HepG2 (cell line): ENCODE data around the gene PPM1H. TPM values are rescaled to one million over a fixed set of nuclear protein-coding genes. Genes with fewer than 3 reads are reported as not detected.

Experiments used
- ATAC-seq: fragments of 200-7000 bp; cut with Tn5 transposase; 3 replicates; pipeline ENCODE4 v1.9.1; 2020; ENCODE audit warnings: mild to moderate bottlenecking, moderate library complexity
- BruUV-seq: library from RNA; stranded (reverse); fragments of 400-500 nt; replicated peaks from 2 replicates; lab custom pipeline; 2021; lab: Mats Ljungman, UMichigan
- CTCF ChIA-PET: fragments of 300-600 bp; formaldehyde crosslinking; extraction: SDS; loops from one replicate; lab custom pipeline; 2021; ENCODE audit warnings: low total read pairs, inconsistent platforms, low intra/inter-chr PET ratio; lab: Yijun Ruan, JAX
- POLR2A ChIA-PET: fragments of 350-600 bp; sonication (Branson Sonifier 250); formaldehyde crosslinking; loops from one replicate; lab custom pipeline; 2020; ENCODE audit warnings: antibody characterized with exemption, inconsistent platforms; lab: Yijun Ruan, JAX
- DNase-seq: peaks from one replicate; pipeline ENCODE4 v3.0.0-alpha.2; 2015; ENCODE audit warnings: low spot score
- FAIRE-seq: peaks from 3 replicates; lab custom pipeline; 2011; peaks lifted over from hg19 to GRCh38; lab: Jason Lieb, UNC
- H2AFZ ChIP-seq: one replicate; pipeline ENCODE4 v1.6.1; 2011; ENCODE audit warnings: low read length, inconsistent platforms
- H3K27ac ChIP-seq: fragments of 300-600 bp; 3 replicates; pipeline ENCODE4 v1.8.0; 2011; ENCODE audit warnings: mixed run types, mild to moderate bottlenecking, mixed read lengths, low read length, inconsistent platforms; ENCODE audit not compliant: insufficient read depth; ENCODE audit errors: extremely low read length
- H3K27me3 ChIP-seq, 2 experiments: fragments of 200-600 bp in 1 of 2; 2 replicates in 1 of 2; 3 replicates in 1 of 2; pipeline versions ENCODE4 v1.6.0 to v1.8.0; 2011; ENCODE audit warnings: low read length in 2 of 2, mild to moderate bottlenecking in 2 of 2, moderate library complexity in 2 of 2, inconsistent platforms in 1 of 2; ENCODE audit not compliant: insufficient read depth in 2 of 2, control insufficient read depth in 1 of 2
- H3K36me3 ChIP-seq, 2 experiments: fragments of 200-600 bp in 1 of 2; replicated peaks in 1 of 2; 2 replicates in 1 of 2; 3 replicates in 1 of 2; pipeline versions ENCODE4 v1.5.1 to v1.8.0; 2011; ENCODE audit warnings: low read length in 2 of 2, inconsistent platforms in 1 of 2; ENCODE audit not compliant: insufficient read depth in 2 of 2, control insufficient read depth in 1 of 2
- H3K4me1 ChIP-seq: 2 replicates; pipeline ENCODE4 v1.5.1; 2012; ENCODE audit warnings: low read length, inconsistent platforms; ENCODE audit not compliant: insufficient read depth
- H3K4me2 ChIP-seq: 2 replicates; pipeline ENCODE4 v1.6.0; 2011; ENCODE audit warnings: low read depth, low read length, inconsistent platforms
- H3K4me3 ChIP-seq, 3 experiments: fragments of 200-600 bp in 1 of 3; sonication (generic), shearing (Covaris generic) in 1 of 3; replicated peaks in 1 of 3; 2 replicates each; pipeline ENCODE4 v1.5.1; 2011 to 2016; ENCODE audit warnings: low read length in 3 of 3, inconsistent platforms in 2 of 3, low read depth in 2 of 3, mild to moderate bottlenecking in 2 of 3, control low read depth in 1 of 3, mixed read lengths in 1 of 3; ENCODE audit not compliant: insufficient read depth in 1 of 3
- H3K79me2 ChIP-seq: one replicate; pipeline ENCODE4 v1.6.1; 2011; ENCODE audit warnings: low read length, inconsistent platforms; ENCODE audit not compliant: insufficient read depth
- H3K9ac ChIP-seq: 2 replicates; pipeline ENCODE4 v1.6.0; 2011; ENCODE audit warnings: mild to moderate bottlenecking, low read depth, low read length, inconsistent platforms; ENCODE audit not compliant: insufficient read depth
- H3K9me3 ChIP-seq: 2 replicates; pipeline ENCODE4 v1.5.1; 2012; ENCODE audit warnings: mild to moderate bottlenecking, low read length
- H4K20me1 ChIP-seq: 2 replicates; pipeline ENCODE4 v1.6.0; 2011; ENCODE audit warnings: inconsistent platforms, mild to moderate bottlenecking, low read length, moderate library complexity; ENCODE audit not compliant: insufficient read depth
- ADNP ChIP-seq: sonication (generic); formaldehyde crosslinking; IDR thresholded peaks from 2 replicates; pipeline ENCODE4 v1.4.0; 2020; ENCODE audit warnings: missing genetic modification reagents
- ETV6 ChIP-seq: sonication (generic); formaldehyde crosslinking; conservative IDR thresholded peaks from 2 replicates; pipeline ENCODE4 v1.4.0; 2020; ENCODE audit warnings: missing genetic modification reagents
- FOXO4 ChIP-seq: sonication (generic); formaldehyde crosslinking; conservative IDR thresholded peaks from 2 replicates; pipeline ENCODE4 v1.8.1; 2023; ENCODE audit warnings: missing genetic modification reagents
- HNF1B ChIP-seq: sonication (generic); formaldehyde crosslinking; IDR thresholded peaks from 2 replicates; pipeline ENCODE4 v1.5.1; 2020; ENCODE audit warnings: mild to moderate bottlenecking, moderate library complexity, missing genetic modification reagents
- KAT8 ChIP-seq: IDR thresholded peaks from 2 replicates; pipeline ENCODE4 v1.6.1; 2016; ENCODE audit warnings: missing genetic modification reagents, missing compliant biosample characterization
- NFIC ChIP-seq: IDR thresholded peaks from 2 replicates; pipeline ENCODE4 v1.6.1; 2012; ENCODE audit warnings: mild to moderate bottlenecking, low read length, inconsistent platforms
- SMARCE1 ChIP-seq: fragments of 450-650 bp; IDR thresholded peaks from 2 replicates; pipeline ENCODE4 v1.6.1; 2017; ENCODE audit warnings: borderline replicate concordance
- SUZ12 ChIP-seq: fragments of 150-350 bp; IDR thresholded peaks from 2 replicates; pipeline ENCODE4 v1.6.1; 2014; ENCODE audit warnings: low read depth, low read length
- TAF15 ChIP-seq: fragments of 200-400 bp; formaldehyde crosslinking; IDR thresholded peaks from one replicate; pipeline ENCODE4 v1.6.1; 2018; ENCODE audit warnings: mild to moderate bottlenecking, low read depth, low read length; ENCODE audit not compliant: poor library complexity, severe bottlenecking
- THAP9 ChIP-seq: sonication (generic); formaldehyde crosslinking; IDR thresholded peaks from 2 replicates; pipeline ENCODE4; 2020; ENCODE audit warnings: missing genetic modification reagents, mild to moderate bottlenecking, borderline replicate concordance
- ZFYVE20 ChIP-seq: sonication (generic); formaldehyde crosslinking; IDR thresholded peaks from 2 replicates; pipeline ENCODE4 v1.8.0; 2023; ENCODE audit warnings: low read depth, mild to moderate bottlenecking, moderate library complexity, missing genetic modification reagents, borderline replicate concordance
- ZNF225 ChIP-seq: sonication (generic); formaldehyde crosslinking; IDR thresholded peaks from 2 replicates; pipeline ENCODE4 v1.4.0; 2020; ENCODE audit warnings: mild to moderate bottlenecking, missing genetic modification reagents
- ZNF382 ChIP-seq: sonication (generic); formaldehyde crosslinking; IDR thresholded peaks from 2 replicates; pipeline ENCODE4 v1.5.0; 2020; ENCODE audit warnings: missing genetic modification reagents, mild to moderate bottlenecking, borderline replicate concordance
- ZNF703 ChIP-seq: sonication (generic); formaldehyde crosslinking; IDR thresholded peaks from 2 replicates; pipeline ENCODE4 v1.5.1; 2020; ENCODE audit warnings: missing genetic modification reagents, mild to moderate bottlenecking, moderate library complexity, borderline replicate concordance
- ZNF749 ChIP-seq: sonication (generic); formaldehyde crosslinking; IDR thresholded peaks from 2 replicates; pipeline ENCODE4 v1.8.0; 2022; ENCODE audit warnings: mild to moderate bottlenecking, missing genetic modification reagents, moderate library complexity, borderline replicate concordance
- ZSCAN21 ChIP-seq: sonication (generic); formaldehyde crosslinking; IDR thresholded peaks from 2 replicates; pipeline ENCODE4 v1.8.0; 2022; ENCODE audit warnings: mild to moderate bottlenecking, missing genetic modification reagents, moderate library complexity, borderline replicate concordance
- ZSCAN30 ChIP-seq: sonication (generic); formaldehyde crosslinking; IDR thresholded peaks from 2 replicates; pipeline ENCODE4 v1.5.0; 2020; ENCODE audit warnings: mild to moderate bottlenecking, missing genetic modification reagents
- WGBS: methylation state at CpG from one replicate; pipeline ENCODE4 v1.1.6; 2017; ENCODE audit warnings: low lambda C conversion rate; 5-methylcytosine and 5-hydroxymethylcytosine counted together
- in situ Hi-C: cut with HindIII; loops from 2 replicates; pipeline ENCODE4 v1.10.0; 2017; ENCODE audit warnings: low pct_unique_long_range_greater_than_20kb; ENCODE audit not compliant: extremely low pct_ligation_motif_present
- intact Hi-C: fragments of 100-400 bp; cut with micrococcal nuclease; formaldehyde crosslinking; loops from one replicate; pipeline ENCODE4 v1.10.0; 2022; ENCODE audit not compliant: unreplicated experiment
- polyA plus RNA-seq, 8 experiments: library from polyadenylated mRNA; depleted of rRNA in 3 of 8; stranded (reverse) in 7 of 8; unstranded in 1 of 8; fragments of >200 nt; fragmentation: Illumina TruSeq in 4 of 8; extraction: Trizol in 4 of 8; gene quantifications; 2 replicates each; pipeline versions ENCODE4 v1.2.1 to v1.2.3, GENCODE V29; 2011 to 2016; ENCODE audit warnings: low read depth in 4 of 8, missing spikeins in 1 of 8, mixed read lengths in 1 of 8; ENCODE audit not compliant: insufficient read depth in 1 of 8
- total RNA-seq, 5 experiments: library from RNA; depleted of rRNA; stranded (reverse); fragments of >200 nt; fragmentation: Illumina TruSeq; extraction: Trizol; gene quantifications; 2 replicates each; pipeline ENCODE4 v1.2.3, GENCODE V29; 2016; ENCODE audit warnings: low read depth in 1 of 5

PPM1H gene
- total and polyA plus RNA-seq, 2 of the 13 experiments (the other 11 are each of a cell fraction or from before 2014, with no cell fraction given), result 29.1 to 38.1 TPM

- TF ChIP-seq HNF1B (no peak), ZNF382 (CRISPR knock-in tag) (no peak), TAF15 (no peak), ZNF225 (CRISPR knock-in tag) (no peak), NFIC (no peak), ADNP (CRISPR knock-in tag) (no peak), ZNF703 (CRISPR knock-in tag) (no peak)
Measured at GRCh38 chr12:62783881-62784280, 151.1 kb downstream of the PPM1H start (continued).

- Histone ChIP-seq H3K4me3 (no peak overlapping the region), H3K27ac (no peak overlapping the region), H3K27me3 (no peaks in the 10 kb centered on the region), H3K4me1 (peaks cover 27% of the 10 kb centered on the region), H4K20me1 (peaks cover 6% of the 10 kb centered on the region; the same call in 1 of the 2 replicates), H2AFZ (no peak overlapping the region), H3K36me3 (peaks cover 18 to 45% of the 10 kb centered on the region in 2 experiments), H3K9me3 (no peaks in the 10 kb centered on the region), H3K4me2 (no peak overlapping the region), H3K79me2 (no peaks in the 10 kb centered on the region), H3K9ac (no peak overlapping the region)
- CTCF ChIA-PET, result no interaction called here
- DNase-seq, result no peak
- 97% methylated on average over 2 of the region's 9 CpGs for WGBS
- POLR2A ChIA-PET, result no interaction called here
- intact Hi-C loops (no loop called here), in situ Hi-C loops (no loop called here)
- ATAC-seq, result no peak
- no TSS peak for BruUV-seq
- no peak for FAIRE-seq
- no peak for TF ChIP-seq FOXO4 (CRISPR knock-in tag)
- TF ChIP-seq THAP9 (CRISPR knock-in tag), result no peak
- TF ChIP-seq SUZ12, result no peak
- no peak for TF ChIP-seq ZFYVE20 (CRISPR knock-in tag)
- no peak for TF ChIP-seq ZNF749 (CRISPR knock-in tag)
- TF ChIP-seq KAT8, result no peak
- no peak for TF ChIP-seq SMARCE1
- TF ChIP-seq ZSCAN30 (CRISPR knock-in tag), result no peak
- TF ChIP-seq ZSCAN21 (CRISPR knock-in tag), result no peak
- no peak for TF ChIP-seq ETV6 (CRISPR knock-in tag)
Measured at GRCh38 chr12:62781136-62781880, 153.6 kb downstream of the PPM1H start.
